AG09319 (cell line): ENCODE data around the gene CFDP1.
"Not testable (repeated sequence)": the region's sequence is repeated elsewhere in the genome, so short reads cannot be mapped to it uniquely, and the experiment has no call there.

Source experiments
- DNase-seq: peaks from one replicate; pipeline ENCODE4 v3.0.0-alpha.2; 2010; ENCODE audit warnings: low read depth; ENCODE audit errors: extremely low read depth
- CTCF ChIP-seq: IDR thresholded peaks from 2 replicates; pipeline ENCODE4 v1.5.1; 2011; ENCODE audit warnings: low read depth, mild to moderate bottlenecking, inconsistent platforms, low read length, moderate library complexity

CFDP1 gene

GRCh38 chr16:75456971-75457370 is 23.7 kb upstream of the CFDP1 start:
- no peak for DNase-seq
- no peak for TF ChIP-seq CTCF

- DNase-seq, result not testable (repeated sequence)
These were observed 23.2 kb upstream of the CFDP1 start for GRCh38 chr16:75456486-75456885.

- DNase-seq, result no peak
- TF ChIP-seq CTCF, result no peak
These were observed 22.4 kb upstream of the CFDP1 start for GRCh38 chr16:75455677-75456076.

GRCh38 chr16:75452464-75453190 is 19.3 kb upstream of the CFDP1 start:
- no peak for DNase-seq
- TF ChIP-seq CTCF, result no peak

GRCh38 chr16:75446416-75446815 is 13.1 kb upstream of the CFDP1 start:
- TF ChIP-seq CTCF, result no peak
- no peak for DNase-seq

GRCh38 chr16:75445298-75445697 is 12.0 kb upstream of the CFDP1 start:
- TF ChIP-seq CTCF, result no peak
- no peak for DNase-seq

GRCh38 chr16:75443298-75443697 is 10.0 kb upstream of the CFDP1 start:
- TF ChIP-seq CTCF, result no peak
- no peak for DNase-seq

GRCh38 chr16:75433732-75434413 is 570 bp upstream of the CFDP1 start:
- peak; percentile 82 for DNase-seq
- no peak for TF ChIP-seq CTCF
